Hematopoietic multipotent progenitor cell treated with erythropoietin and hydrocortisone succinate and interleukin-3 and kit ligand, for 6 days (in vitro differentiated cells): ENCODE results near the gene ASF1B.

Source experiments
- DNase-seq: peaks from one replicate; pipeline ENCODE4 v3.0.0-alpha.2; 2015

ASF1B gene

DNA sequence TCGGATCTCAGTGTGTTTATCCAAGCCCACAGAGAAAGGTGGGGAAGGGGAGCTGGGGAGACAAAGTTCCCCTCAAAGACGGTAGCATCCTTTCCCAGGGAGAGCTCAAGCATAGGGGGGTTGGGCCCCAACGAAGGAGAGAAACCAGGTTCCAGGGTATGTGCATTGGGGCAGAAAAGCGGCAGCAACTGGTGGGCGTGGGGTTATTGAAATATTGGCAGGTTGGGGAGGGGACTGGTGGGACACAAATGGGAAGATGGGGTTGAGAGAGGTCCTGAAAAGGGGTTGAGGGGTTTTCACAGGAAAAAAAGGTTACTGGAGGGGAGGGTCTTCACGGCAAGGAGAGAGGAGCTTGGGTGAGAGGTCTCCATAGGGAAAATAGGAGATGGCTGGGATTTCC lies 1.0 kb downstream of the ASF1B start:
- DNase-seq: no peak

DNA sequence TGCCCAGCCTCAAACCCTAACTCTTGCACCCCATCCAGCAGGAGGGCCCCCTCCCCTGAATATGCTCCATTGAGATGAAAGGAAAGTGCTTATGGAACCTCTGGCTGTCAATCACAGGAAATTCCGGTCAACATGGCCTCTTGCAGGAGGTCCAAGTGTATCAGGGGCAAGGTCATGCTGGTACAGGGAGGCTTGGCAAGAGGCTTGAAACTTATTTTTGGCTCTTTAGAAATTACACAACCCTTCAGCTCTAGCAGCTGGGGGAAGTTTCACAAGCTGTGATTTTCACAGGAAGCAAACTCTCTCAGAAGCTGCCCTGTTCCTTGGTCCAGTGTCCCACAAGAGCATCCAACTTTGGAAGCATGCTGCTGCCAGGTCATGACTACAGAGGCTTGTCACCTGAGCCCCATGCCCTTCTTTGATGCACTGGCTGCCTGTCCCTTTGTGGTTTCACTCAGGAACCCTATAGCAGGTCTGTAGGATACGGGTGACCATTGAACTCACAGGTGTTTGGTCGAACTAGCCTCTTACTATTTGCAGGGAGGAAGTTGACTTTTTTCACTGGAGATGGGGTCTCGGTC lies 8.4 kb downstream of the ASF1B start:
- no peak for DNase-seq

DNA sequence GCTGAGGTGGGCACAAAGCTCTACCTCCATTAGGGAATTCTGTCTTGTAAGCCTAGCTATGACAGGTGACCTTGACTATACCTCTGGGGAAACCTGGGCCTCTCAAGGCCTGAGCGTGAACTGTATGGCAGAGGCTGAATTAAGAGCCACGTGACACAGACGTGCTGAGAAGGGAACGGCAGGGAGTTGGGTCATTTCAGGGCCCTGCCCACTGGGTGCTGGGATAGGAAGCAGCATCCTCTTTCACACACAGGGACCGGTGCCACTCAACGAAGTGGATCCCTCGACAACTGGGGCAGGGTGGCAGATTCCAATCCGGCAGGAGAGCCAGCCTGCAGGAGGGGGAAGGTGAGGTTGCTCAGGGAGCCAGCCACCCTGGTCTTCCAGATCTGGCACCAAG lies 9.2 kb downstream of the ASF1B start:
- DNase-seq: no peak

DNA sequence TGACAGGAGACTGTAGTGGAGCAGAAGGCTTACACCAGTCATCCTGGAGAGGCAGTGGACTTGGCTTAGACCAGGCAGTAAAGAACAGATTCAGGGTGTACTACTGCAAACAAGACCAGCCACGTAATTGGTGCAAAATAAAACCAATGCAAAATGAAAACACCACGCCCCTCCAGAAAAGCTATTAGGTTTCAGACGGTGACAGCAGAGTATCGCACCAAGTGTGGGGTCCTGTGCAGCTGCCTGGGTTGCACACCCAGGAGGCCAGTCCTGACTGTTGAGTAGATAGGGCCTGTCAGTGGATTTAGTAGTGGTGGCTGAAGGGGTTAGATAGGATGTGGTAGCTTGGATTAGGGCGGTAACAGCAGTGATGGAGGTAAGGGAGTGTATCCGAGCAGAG lies 13.5 kb downstream of the ASF1B start:
- DNase-seq: no peak

DNA sequence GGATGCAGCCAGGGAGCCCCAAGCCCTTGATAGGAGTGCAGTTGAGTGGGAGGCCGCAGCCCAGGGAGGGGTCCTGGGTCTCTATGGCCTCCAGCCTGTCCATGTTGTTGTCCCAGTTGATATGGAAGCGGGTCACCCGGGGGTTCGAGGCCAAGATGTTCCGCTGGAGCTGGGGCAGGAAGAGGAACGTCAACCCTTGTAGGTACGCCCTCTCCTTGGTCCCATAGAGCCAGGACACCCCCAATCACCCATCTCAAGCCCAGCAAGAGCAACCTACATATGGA lies 15.9 kb downstream of the ASF1B start:
- no peak for DNase-seq

DNA sequence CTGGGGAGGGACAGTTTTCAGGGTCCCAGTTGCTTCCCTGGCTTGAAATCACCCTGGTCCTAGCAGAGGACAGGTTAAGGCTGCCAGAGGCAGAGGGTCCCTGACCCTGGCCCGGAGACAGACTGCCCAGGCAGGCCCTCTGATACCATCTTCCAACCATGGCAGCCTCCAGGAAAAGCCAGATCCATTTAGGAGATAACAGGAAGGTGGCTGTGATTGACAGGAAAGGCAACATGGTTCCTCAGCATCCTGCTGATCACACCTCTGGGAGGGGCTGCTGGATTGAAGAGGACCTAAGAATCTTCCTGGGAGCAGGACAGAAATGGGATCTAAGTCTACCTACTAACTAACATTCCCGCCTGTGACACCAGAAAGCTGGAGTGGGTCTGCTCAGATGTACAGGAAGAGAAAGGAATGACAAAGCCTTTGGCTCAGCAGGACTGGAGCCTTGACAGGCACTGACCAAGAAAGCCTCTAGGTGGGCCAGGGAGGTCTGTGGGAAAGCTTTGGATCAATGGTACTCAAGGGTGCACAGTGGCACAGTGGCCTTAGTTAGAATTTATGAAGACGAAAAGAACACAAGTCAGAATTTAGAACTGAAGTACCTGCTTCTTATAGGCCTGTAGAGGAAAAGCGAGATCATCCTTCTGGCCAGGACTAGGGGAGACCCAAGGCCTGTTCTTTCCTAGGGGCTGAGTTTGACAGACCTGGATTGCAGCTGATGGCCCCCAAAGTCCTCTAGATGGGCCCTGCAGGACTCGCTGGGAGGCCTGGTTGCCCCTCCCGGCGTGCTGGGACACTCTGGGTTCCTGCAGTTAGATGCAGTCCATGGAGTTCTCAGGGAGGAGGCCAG lies 16.5 kb downstream of the ASF1B start:
- DNase-seq: no peak

DNA sequence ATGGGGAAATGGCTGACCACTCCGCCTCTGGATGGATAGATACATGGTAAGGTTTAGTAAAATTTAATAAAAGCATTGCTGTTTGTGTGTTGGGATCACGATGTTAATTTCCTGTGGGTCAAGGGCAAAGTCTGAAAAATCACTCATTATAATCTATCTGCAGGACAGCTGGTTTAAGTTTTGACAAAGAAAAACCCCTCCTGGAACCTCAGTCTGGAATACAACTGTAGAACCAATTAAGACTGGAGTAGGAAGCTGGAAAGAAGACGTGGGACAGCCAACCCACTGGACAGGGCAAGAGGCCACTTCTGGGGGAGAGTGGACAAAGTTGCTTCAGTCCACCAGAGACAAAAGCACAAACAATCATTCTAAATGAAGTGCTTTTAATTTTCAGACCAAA lies 17.2 kb downstream of the ASF1B start:
- DNase-seq: no peak

DNA sequence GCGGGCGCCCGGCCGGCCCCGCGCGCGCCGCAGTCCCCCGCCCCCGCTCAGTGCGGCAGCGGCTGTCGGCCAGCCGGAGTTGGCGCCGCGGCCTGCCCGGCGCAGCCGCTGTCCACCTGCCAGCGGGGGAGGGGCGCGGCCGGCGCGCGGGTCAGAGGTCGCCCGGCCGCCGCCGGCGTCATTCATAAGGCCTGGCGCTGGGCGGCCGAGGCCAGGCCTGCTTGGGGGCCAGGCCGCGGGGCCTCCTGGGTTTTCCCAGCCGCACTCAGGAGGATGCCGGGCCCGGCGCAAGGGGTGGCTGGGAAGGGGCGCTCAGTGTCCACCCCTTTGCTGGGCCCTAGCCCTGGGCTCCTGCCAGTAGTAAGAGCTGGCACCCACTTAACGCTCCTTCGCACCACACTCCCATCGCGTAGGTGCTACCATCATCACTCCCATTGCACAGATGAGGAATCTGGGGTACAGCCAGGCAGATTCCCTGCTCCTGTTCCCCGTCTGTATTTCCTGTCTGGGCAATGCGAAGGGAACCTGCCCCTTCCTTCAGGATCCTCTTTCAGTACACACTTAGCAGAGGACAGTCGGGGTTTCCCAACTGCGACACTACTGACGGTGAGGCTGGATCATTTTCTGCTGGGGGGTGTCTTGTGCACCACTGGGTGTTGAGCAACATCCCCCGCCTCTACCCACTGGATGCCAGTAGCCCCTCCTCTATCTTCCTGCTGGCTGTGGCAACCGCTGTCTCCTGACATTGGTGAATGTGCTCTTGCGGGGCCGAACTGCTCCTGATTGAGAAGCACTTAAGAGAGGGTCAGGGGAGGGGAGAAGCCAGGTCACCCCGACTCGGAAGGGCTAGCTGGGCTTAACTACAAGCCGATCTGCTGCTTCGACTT lies 18.0 kb downstream of the ASF1B start:
- DNase-seq: peak; percentile 79

DNA sequence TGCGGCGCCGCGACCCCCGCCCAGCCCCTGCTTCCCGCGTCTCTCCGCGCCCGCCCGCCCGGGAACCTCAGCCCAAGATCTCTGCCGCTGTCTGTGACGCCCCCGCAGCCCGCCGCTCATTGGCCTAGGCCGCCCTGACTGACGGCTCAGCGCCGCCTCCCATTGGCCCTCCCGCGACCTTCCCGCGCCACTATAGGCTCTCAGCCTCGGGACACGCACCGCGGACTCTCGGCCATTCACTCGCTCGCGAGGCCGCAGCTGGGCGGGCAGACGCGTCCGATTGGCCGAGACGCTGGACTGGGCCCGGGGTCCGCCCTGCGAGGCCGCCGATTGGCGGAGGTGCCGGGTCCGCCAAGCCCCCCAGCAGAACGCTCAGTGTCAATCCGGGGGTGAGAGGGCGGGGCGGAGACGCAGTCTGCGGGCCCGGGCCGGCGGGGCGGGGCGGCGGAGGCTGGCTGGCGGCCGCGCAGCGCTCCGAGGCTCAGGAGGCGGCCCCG lies 18.7 kb downstream of the ASF1B start, which contains the start of gene PRKACA:
PRKACA (minus strand) TSS at position 95 of the 497 bp plus-strand sequence. CDS start 215 bp downstream, outside the sequence.
- DNase-seq: peak; percentile 99

DNA sequence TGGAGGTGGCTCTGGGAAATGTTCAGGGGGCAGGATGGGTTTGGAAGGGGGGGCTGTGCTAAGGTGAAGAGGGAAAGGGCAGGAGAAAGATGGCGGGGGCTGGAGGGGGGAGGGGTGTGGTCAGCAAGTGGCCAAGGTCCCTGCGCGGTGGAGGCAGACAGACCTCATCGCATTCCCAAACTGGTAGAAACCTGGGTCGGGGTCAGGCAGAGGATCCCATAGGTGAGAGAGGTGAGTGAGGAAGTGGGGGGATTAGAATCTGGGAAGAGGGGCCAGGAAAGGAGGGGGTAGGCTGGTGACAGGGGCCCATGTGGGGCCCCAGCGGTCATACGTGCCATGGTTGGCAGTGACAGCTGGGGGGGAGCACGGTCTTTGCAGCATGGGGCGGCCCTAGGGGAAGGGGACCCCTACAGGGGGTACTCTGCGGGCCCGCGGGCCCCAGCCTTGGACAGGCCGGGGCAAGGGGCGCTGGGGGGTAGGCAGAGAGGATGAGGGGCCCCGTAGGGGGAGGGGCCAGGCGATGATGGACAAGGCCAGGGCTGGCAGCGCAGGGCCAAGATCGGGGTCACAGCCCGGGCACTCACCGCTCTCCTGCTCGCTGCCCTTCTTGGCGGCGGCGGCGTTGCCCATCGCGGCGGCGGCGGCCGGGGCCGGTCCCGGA lies 19.3 kb downstream of the ASF1B start:
- DNase-seq: no peak

DNA sequence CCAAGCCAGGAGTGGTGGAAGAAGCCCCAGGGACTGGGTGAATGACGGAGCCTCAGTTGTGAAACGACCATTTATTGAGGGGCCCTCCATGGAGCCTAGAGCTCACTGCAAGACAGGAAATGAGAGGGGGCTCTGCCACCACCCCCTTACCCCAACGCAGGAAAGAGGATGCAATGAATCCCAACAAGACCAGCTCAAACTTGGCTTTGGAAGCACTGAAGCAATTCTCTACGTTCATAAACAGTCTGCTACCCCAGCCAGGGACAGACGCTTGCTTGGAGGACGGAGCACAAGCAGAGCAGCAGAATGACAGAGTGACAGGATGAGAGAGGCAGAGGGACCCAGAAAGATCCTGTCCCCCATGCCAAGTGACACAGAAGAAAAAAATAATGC lies 19.9 kb downstream of the ASF1B start:
- no peak for DNase-seq

DNA sequence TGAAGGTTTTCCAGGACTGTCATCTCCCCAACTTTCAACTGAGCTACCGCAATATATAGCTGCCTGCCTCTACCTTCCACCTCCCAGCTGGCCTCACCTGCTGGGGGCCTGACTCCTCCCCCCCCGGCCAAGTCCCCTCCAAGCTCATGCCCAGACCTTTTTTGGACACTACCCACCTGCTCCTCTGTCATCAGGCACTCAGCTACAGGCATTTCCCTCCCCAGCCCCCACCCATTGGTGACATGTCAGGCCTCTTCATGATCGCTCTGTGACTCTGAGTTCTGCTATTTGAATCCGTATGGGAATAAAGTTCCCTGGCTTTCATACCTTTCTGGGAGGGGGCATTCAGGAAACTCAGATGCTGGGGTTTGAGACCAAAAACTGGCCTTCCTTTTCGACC lies 20.6 kb downstream of the ASF1B start:
- DNase-seq: no peak

DNA sequence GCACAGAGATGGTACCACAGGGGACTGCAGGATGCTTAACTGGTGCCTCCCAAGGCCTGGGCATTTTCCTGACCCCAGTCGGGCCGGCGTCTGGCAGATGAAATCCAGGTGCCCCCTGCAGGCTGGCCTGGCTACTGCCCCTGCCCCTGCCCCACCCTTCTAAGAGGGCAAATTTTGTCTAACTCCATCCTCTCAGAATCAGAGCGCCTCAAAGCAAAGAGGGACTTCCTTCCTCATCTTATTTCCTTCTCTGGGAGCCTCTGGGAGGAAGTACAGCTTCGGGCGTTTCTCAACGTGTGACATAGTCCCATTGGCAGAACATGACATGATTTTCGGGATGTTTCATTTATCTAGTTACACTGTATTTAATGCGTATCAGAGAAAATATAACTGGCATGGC lies 21.5 kb downstream of the ASF1B start:
- DNase-seq: peak; percentile 76

DNA sequence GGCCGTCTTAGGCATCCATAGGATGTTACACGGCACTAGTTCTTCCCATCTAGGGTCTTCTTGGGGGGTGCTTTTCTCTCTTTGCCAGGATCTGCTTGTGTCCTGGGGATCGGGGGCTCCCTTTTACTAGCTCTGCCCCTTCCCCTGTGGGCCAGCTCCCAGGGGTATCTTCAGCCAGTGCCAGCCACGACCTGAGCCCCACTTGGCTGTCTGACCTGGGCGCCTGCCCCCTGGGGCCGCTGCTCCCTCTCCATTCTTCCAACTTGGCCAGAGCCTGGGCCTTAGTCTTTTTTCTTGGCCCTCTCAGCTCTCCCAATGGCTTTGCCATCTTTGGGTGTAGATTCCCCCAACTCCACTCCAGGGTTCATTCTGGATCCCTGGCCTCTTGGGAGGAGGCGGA lies 21.9 kb downstream of the ASF1B start:
- DNase-seq: no peak

DNA sequence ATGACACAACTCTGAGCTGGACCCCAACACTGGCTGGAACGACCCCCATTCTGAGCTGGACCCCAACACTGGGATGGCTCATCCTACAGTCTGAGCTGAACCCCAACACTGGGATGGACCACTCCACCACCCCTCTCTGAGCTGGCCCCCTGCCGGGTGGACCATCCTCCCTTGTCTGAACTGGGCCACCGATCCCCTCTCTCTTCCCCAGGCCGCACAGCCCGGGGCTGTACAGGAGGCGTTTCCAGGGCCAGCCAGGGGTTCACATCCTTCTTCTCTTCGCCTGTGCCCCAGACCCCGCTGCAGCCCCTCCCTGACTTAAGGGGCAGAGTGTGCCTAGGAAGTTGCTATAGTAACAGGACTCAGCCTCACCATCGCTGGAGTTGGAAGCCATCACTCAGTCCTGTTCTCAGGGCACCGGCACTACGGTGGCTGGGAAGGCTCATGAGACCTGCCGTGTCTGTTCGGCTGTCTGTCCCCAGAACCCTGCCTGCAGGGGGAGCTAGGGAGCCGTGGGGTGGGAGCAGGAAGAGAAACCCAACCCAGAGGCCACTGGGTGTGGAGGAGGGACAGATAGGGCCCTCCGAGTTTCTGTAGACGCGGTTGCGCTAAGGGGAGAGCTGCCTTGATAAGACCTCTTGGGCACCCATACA lies 22.5 kb downstream of the ASF1B start:
- DNase-seq: peak; percentile 71

DNA sequence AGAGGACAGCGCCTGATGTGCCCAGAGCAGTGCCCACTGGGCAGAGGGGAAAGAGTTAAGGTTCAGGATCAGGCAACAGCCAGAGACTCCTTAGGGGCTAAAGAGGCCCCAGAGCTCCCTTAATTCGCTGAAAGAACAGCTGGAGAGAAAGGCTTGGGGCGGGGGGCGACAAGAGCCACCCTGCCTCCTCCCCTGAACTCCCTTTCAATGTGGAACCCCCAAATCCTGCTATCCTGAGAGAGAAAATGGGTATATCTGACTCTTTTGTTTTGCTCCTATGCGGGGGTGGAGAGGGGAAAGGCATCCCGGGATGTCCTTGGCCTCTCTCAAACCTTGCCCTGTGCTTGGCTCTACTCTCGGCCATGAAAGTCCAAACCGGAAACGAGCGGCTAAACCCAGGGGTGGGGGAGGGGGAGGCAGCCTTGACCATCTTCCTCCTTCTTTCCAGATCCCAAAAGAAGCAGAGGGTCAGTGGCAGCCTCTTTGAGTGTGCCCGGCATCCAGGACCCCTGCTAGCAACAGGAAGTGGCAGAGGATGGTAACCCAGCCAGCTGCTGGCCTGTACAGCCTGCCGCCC lies 23.5 kb downstream of the ASF1B start:
- no peak for DNase-seq

DNA sequence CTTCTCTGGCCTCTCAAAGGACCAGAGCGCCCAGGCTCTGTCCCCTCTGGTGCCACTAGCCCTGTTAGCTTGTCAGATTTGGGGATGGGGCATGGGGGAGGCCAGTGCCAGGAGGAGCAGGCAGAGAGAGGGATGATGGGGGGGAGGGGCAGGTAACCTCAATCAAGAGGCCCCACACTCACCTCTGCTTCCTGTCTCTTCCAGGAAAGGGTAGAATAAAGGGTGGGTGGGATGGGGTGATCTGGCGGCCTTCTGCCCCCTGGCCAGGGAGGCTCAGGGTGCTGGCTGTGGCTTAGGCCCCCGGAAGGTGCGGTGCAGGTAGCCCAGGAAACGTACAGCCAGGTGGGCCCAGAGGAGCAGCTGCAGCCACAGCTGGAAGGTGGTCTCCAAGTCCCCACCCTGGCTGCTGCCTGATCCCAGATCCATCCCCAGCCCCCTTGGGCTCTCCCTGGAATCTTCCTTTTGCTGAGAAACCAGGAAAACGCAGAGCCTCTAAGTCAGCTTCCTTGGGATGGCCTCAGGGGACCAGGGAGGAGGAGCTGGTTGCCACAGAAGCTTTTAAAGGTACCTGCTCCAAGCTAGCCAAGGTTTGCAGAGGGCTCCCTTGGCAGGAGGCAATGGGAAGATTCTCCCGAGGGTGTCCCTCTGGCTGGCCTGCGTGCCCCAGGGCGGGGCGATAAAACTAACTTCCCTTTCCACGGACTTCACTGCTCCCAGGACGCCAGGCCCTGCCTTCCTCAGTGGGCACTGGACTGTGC lies 24.2 kb downstream of the ASF1B start:
- DNase-seq: no peak

DNA sequence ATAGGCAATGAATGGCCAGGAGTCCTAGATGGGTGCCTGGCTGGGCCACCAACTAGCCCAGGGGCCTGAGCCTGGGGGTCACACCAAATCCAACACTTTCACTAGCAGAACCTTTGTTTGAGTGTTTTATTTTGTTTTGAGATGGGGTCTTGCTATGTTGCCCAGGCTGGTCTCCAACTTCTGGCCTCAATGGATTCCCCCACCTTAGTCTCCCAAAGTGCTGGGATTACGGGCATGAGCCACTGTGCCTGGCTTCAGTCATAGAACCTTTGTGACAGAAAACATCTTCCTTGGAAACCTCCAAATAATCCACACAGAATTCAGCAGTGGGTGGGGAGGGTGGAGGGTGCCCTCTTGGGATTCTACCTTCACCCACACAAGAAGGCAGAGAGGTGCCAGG lies 24.9 kb downstream of the ASF1B start:
- DNase-seq: no peak

DNA sequence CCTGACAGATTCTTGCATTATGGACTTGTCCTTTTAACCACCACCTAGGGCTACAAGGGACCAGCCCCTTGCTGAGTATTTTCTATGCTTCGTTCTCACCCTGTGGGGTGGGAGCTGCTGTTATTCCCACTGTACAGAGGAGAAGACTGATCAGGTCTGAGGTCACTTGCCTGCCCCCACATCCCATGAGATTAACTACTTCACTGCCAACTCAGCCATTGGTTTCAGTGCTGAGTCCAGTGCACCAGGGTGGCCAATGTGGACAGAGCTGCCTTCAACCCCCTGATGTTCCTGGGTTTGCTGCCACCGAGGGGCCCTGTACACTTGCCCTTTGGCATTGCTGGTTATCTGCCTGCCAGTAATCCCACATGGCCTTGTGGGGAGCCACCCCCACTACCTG lies 25.7 kb downstream of the ASF1B start:
- no peak for DNase-seq

DNA sequence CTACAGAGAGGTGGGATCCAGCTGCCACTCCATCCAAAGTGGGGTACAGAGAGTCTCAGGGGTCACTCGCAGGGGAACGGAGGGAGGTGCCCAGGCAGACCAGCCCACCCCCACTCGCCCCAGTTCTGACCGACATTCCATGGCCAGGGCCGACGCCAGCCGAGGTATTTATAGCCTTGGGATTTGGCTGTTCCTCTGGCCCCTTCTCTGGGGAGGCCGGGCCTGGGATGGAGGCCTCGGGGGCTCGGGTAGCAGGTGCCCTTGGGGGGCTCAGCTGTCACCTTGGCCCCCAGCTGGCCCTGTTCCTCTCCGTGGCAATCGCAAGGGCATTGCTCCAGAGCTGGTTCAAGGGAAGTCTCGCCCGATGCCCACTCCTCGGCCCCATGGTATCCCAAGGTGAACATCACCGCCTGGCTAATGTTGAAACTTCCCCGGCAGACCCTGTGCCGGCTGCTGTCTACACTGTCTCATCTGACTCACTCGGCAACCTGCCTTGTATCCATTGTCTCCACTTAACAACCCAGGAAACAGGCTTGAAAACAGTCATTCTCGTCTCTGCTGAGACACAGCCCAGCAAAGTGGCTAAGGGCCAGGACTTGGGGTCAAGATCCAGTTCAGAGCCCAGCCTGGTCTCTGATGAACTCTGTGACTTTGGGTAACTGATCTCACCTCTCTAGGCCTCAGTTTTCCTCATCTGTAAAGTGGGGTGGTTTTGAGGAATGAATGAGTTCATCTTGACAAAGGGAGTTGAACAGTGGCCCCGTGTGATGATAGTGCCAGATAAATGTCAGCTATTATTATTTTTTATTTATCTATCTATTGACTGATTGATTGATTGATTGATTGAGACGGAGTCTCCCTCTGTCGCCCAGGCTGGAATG lies 28.6 kb downstream of the ASF1B start:
- DNase-seq: no peak
